Testis (tissue), 5 donors: ENCODE data around the gene FAM162A. TPM values are rescaled to one million over a fixed set of nuclear protein-coding genes. Genes with fewer than 3 reads are reported as not detected.

Experiments
- DNase-seq: peaks from one replicate; pipeline ENCODE4 v3.0.0-alpha.2; 2019
- H3K27ac ChIP-seq, 2 donors: fragments of 200-600 bp; sonication (generic); one replicate each; pipeline ENCODE4 v1.5.1; 2019
- H3K27me3 ChIP-seq: fragments of 200-600 bp; sonication (generic); one replicate; pipeline ENCODE4 v1.5.1; 2019
- H3K36me3 ChIP-seq: fragments of 200-600 bp; sonication (generic); one replicate; pipeline ENCODE4 v1.5.1; 2017; ENCODE audit warnings: low read depth; ENCODE audit errors: missing control alignments
- H3K4me1 ChIP-seq: fragments of 200-600 bp; sonication (generic); one replicate; pipeline ENCODE4 v1.5.1; 2019
- H3K4me3 ChIP-seq, 2 donors: fragments of 200-600 bp; sonication (generic); one replicate each; pipeline ENCODE4 v1.5.1; 2017 to 2019
- H3K9me3 ChIP-seq: fragments of 200-600 bp; sonication (generic); one replicate; pipeline ENCODE4 v1.5.1; 2017
- POLR2A ChIP-seq: fragments of 450-650 bp; IDR thresholded peaks from one replicate; pipeline ENCODE4 v1.6.1; 2017; ENCODE audit warnings: antibody characterized with exemption, mild to moderate bottlenecking, moderate library complexity
- WGBS, 2 donors: methylation state at CpG; one replicate each; pipeline ENCODE4 v1.1.5; 2018; 5-methylcytosine and 5-hydroxymethylcytosine counted together
- intact Hi-C: fragments of 100-400 bp; cut with DNase I; formaldehyde crosslinking; loops from one replicate; pipeline ENCODE4 v1.15.1; 2023; ENCODE audit warnings: low total_unique reads
- long read RNA-seq, 2 donors: transcript quantifications; one replicate each; lab custom pipeline, GENCODE V29; 2026
- polyA plus RNA-seq: library from polyadenylated mRNA; stranded (reverse); fragments of 350-450 nt; fragmentation: Illumina TruSeq; extraction: RNeasy Lipid Tissue Mini Kit (QIAGEN cat#74804); gene quantifications from one replicate; pipeline ENCODE4 v1.2.3, GENCODE V29; 2014; ENCODE audit warnings: low read depth, low replicate concordance; ENCODE audit not compliant: insufficient read depth
- total RNA-seq, 2 donors: library from RNA; depleted of rRNA; stranded (reverse); fragments of >200 nt; gene quantifications; one replicate each; pipeline ENCODE4 v1.2.3, GENCODE V29; 2016
- TF ChIP-seq, protein P1 (sequence below), 3 experiments: fragments of 450-650 bp in 2 of 3; fragments of 200-600 bp in 1 of 3; sonication (generic) in 1 of 3; IDR thresholded peaks; one replicate each; pipeline ENCODE4 v1.5.1; 2016 to 2019; ENCODE audit warnings: antibody characterized with exemption in 3 of 3, mild to moderate bottlenecking in 2 of 3, moderate library complexity in 1 of 3

Gene FAM162A, protein sequence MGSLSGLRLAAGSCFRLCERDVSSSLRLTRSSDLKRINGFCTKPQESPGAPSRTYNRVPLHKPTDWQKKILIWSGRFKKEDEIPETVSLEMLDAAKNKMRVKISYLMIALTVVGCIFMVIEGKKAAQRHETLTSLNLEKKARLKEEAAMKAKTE
- total RNA-seq (10 to 100 TPM; 16.0 to 17.7 TPM), polyA plus RNA-seq (77.7 TPM)
- long read RNA-seq, donor 1, transcript FAM162A-203 (5 exons, 3,052 nt), result major isoform, 71 of 71 reads
- long read RNA-seq, donor 1, partial matches to known transcripts, result 0 of 71 reads
- long read RNA-seq, donor 1, other reads (novel, unspliced or antisense), result 0 of 71 reads
- long read RNA-seq, donor 2, transcript FAM162A-203 (5 exons, 3,052 nt), result major isoform, 26 of 28 reads
- long read RNA-seq, donor 2, partial matches to known transcripts, result 0 of 28 reads
- long read RNA-seq, donor 2, other reads (novel, unspliced or antisense), result 0 of 28 reads

DNA sequence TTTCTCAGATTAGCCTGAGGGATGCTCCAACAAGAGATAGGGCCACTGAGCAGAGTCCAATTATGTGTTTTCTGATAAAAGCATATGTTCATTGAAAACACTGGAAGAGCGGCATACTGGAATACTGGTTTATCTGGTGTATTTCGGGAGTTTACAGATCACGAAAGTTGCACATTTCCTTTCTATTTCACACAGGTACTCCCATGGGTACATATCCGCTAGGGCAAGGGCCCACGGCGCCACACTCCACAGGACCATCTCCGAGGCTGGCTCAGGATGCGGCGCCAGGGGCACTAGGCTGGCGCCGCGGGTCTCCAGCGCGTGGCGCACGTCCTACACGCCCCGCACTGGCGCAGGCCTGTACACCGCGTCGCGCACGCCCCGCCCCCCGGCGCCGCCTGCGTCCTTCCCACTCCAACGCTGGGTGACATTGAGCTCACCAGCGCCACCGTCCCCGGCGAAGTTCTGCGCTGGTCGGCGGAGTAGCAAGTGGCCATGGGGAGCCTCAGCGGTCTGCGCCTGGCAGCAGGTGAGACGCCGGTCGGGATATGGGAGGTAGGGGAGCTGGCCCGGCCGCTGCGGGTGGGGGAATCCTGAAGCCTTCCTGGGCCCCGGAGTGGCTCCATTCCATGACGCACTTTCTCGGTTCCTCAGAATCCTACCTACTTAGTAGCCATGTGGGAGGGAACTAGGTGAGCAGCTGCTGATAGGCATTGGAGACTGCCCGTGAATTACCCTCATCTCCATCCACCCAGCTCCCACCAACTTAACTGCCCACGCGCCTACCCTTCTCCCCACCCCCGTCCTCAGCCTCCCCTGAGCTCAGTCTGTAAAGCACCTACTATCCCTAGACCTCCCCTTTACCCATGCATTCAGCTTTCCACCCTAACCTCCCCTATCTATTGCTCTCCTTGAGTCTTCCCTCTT is at the start of gene FAM162A:
Gene FAM162A, plus strand, starts transcription at position 412 of the 927 bp plus-strand sequence. Its CDS starts 84 bp downstream, at position 496.
- TF ChIP-seq POLR2A, result peak; percentile 42
- TF ChIP-seq, protein P1, sequence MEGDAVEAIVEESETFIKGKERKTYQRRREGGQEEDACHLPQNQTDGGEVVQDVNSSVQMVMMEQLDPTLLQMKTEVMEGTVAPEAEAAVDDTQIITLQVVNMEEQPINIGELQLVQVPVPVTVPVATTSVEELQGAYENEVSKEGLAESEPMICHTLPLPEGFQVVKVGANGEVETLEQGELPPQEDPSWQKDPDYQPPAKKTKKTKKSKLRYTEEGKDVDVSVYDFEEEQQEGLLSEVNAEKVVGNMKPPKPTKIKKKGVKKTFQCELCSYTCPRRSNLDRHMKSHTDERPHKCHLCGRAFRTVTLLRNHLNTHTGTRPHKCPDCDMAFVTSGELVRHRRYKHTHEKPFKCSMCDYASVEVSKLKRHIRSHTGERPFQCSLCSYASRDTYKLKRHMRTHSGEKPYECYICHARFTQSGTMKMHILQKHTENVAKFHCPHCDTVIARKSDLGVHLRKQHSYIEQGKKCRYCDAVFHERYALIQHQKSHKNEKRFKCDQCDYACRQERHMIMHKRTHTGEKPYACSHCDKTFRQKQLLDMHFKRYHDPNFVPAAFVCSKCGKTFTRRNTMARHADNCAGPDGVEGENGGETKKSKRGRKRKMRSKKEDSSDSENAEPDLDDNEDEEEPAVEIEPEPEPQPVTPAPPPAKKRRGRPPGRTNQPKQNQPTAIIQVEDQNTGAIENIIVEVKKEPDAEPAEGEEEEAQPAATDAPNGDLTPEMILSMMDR (IDR thresholded peaks at IDR 0.05), result peak; percentile 37 to 70 (median 49)
- no peaks in the 10 kb centered on the region for H3K27me3 ChIP-seq
- no peaks in the 10 kb centered on the region for H3K4me1 ChIP-seq
- no peaks in the 10 kb centered on the region for H3K9me3 ChIP-seq
- peak; percentile 96 for DNase-seq
- H3K27ac ChIP-seq, result peak within 1 kb of the TSS; percentile 86
- no peaks in the 10 kb centered on the region for H3K36me3 ChIP-seq
- intact Hi-C loops, result no loop called here
- H3K4me3 ChIP-seq, result peak within 1 kb of the TSS; percentile 80 to 91
- WGBS, 2 donors, result 1 to 2% methylated on average over 16 to 47 of the region's 52 CpGs

DNA sequence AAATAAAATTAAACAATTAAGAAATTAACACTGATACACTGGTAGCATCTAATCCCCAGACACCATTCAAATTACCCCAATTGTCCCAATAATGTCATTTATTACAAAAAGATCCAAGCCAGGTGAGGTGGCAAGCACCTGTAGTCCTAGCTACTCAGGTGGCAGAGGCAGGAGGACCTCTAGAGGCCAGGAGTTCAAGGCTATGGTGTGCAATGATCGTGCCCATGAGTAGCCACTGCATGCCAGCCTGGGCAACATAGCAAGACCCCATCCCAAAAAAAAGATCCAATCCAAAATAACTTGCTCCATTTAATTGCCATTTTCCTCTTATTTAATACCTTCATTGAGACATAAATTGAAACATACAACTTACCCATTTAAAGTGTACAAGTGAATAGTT is 41.2 kb upstream of the FAM162A start:
- 79 to 90% methylated on average over 1 of the region's 1 CpG for WGBS, 2 donors
- Histone ChIP-seq H3K4me3 (no peak overlapping the region), H3K27ac (no peak overlapping the region), H3K9me3 (no peaks in the 10 kb centered on the region), H3K4me1 (no peaks in the 10 kb centered on the region), H3K36me3 (no peaks in the 10 kb centered on the region), H3K27me3 (no peaks in the 10 kb centered on the region)
- intact Hi-C loops, result no loop called here
- DNase-seq, result no peak
- no peak for TF ChIP-seq POLR2A
- TF ChIP-seq, protein P1 (IDR thresholded peaks at IDR 0.05), result no peak

DNA sequence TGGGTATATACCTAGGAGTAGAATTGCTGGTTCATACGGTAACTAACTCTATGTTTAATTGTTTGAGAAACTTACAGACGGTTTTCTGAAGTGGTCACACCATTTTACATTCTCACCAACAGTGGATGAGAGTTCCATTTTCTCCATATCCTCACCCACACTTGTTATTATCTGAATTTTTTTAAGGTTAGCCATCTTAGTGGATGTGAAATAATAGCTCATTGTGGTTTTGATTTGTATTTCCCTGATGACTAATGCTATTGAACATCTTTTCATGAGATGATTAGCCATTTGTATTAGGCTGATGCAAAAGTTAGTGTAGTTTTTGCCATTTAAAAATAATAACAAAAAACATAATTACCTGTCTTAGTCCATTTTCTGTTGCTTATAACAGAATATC is 40.3 kb upstream of the FAM162A start:
- Histone ChIP-seq H3K9me3 (no peaks in the 10 kb centered on the region), H3K36me3 (no peaks in the 10 kb centered on the region), H3K4me1 (no peaks in the 10 kb centered on the region), H3K27me3 (no peaks in the 10 kb centered on the region), H3K4me3 (no peak overlapping the region), H3K27ac (no peak overlapping the region)
- intact Hi-C loops, result no loop called here
- WGBS, 2 donors, result 80 to 81% methylated on average over 2 of the region's 2 CpGs
- DNase-seq, result no peak
- TF ChIP-seq POLR2A, result no peak
- TF ChIP-seq, protein P1 (IDR thresholded peaks at IDR 0.05), result no peak

DNA sequence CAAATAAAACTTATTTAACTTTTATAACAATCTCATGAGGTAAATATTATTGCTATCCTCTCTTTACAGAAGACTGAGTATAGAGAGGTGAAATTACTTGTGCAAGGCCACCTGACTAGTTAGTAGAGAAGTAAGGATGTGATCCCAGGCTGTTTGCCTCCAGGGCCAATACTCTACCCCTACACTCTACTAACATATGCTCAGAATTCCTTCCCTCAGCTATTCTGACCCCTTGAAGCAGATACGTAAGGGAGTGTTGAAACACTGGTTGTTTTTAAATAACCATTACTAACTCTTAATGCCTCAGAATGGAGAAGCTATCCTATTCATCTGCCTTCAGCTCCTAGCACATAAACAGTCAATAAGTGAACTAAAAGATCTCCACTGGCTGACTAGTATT is 34.8 kb upstream of the FAM162A start:
- intact Hi-C loops, result no loop called here
- Histone ChIP-seq H3K36me3 (no peaks in the 10 kb centered on the region), H3K27ac (no peak overlapping the region), H3K4me3 (no peak overlapping the region), H3K9me3 (no peaks in the 10 kb centered on the region), H3K27me3 (no peaks in the 10 kb centered on the region), H3K4me1 (no peaks in the 10 kb centered on the region)
- 89% methylated on average over 1 of the region's 1 CpG for WGBS, 2 donors
- TF ChIP-seq, protein P1 (IDR thresholded peaks at IDR 0.05), result no peak
- no peak for TF ChIP-seq POLR2A
- DNase-seq, result no peak
